Pons (tissue), 1 donor: ENCODE measurements around the gene PFDN6.

Experiments used
- DNase-seq: peaks from one replicate; pipeline ENCODE4 v3.0.0-alpha.2; 2016; ENCODE audit warnings: low spot score

The PFDN6 gene

GRCh38 chr6:33317419-33317668 lies 27.9 kb downstream of the PFDN6 start:
- no peak for DNase-seq

- DNase-seq, result peak; percentile 99
Measured at GRCh38 chr6:33317669-33318425, 28.4 kb downstream of the PFDN6 start, which contains the start of gene ZBTB22. ZBTB22 (minus strand) TSS chr6:33317744; CDS start chr6:33316916, 828 bp downstream.

- no peak for DNase-seq
Measured at GRCh38 chr6:33318426-33319073, 29.1 kb downstream of the PFDN6 start.

- no peak for DNase-seq
Measured at GRCh38 chr6:33319939-33320314, 30.5 kb downstream of the PFDN6 start.

- DNase-seq, result no peak
Measured at GRCh38 chr6:33320315-33321181, 31.1 kb downstream of the PFDN6 start.

- no peak for DNase-seq
Measured at GRCh38 chr6:33321227-33321626, 31.8 kb downstream of the PFDN6 start.

GRCh38 chr6:33323623-33323948 lies 34.2 kb downstream of the PFDN6 start:
- DNase-seq, result no peak

- DNase-seq, result no peak
Measured at GRCh38 chr6:33324125-33324524, 34.7 kb downstream of the PFDN6 start.

- no peak for DNase-seq
Measured at GRCh38 chr6:33329058-33329457, 39.7 kb downstream of the PFDN6 start.

GRCh38 chr6:33330736-33331135 lies 41.3 kb downstream of the PFDN6 start:
- no peak for DNase-seq

- no peak for DNase-seq
Measured at GRCh38 chr6:33333666-33334065, 44.3 kb downstream of the PFDN6 start.

- DNase-seq, result no peak
Measured at GRCh38 chr6:33335916-33336315, 46.5 kb downstream of the PFDN6 start.

GRCh38 chr6:33336495-33336894 lies 47.1 kb downstream of the PFDN6 start:
- DNase-seq, result no peak

- DNase-seq, result no peak
Measured at GRCh38 chr6:33339193-33339592, 49.8 kb downstream of the PFDN6 start.
